Liver (tissue), 9 donors: ENCODE data around the gene LRRC4B. TPM values are rescaled to one million over a fixed set of nuclear protein-coding genes. Genes with fewer than 3 reads are reported as not detected.
A peak's percentile ranks its signal among the peaks of the same experiment; 100 is the strongest.

Experiments
- DNase-seq: peaks from one replicate; pipeline ENCODE4 v3.0.0-alpha.2; 2017; ENCODE audit warnings: low spot score
- H3K27ac ChIP-seq, 2 donors: one replicate each; pipeline ENCODE4 v1.7.0; 2013; ENCODE audit warnings: inconsistent platforms in 2 of 2, low read length in 2 of 2, control low read depth in 1 of 2, low read depth in 1 of 2, mild to moderate bottlenecking in 1 of 2
- H3K27me3 ChIP-seq, 4 donors: one replicate each; pipeline versions ENCODE4 v1.6.1 to v1.7.0; 2013; ENCODE audit warnings: low read length in 3 of 4, inconsistent platforms in 1 of 4, mild to moderate bottlenecking in 1 of 4, moderate library complexity in 1 of 4; ENCODE audit not compliant: control insufficient read depth in 4 of 4, insufficient read depth in 4 of 4
- H3K36me3 ChIP-seq, 4 donors: one replicate each; pipeline versions ENCODE4 v1.6.1 to v1.7.0; 2013; ENCODE audit warnings: low read length in 3 of 4, mild to moderate bottlenecking in 3 of 4, low read depth in 1 of 4, moderate library complexity in 1 of 4; ENCODE audit not compliant: control insufficient read depth in 4 of 4, insufficient read depth in 3 of 4
- H3K4me1 ChIP-seq, 4 donors: one replicate each; pipeline versions ENCODE4 v1.6.1 to v1.7.0; 2013; ENCODE audit warnings: low read length in 3 of 4, mild to moderate bottlenecking in 3 of 4, moderate library complexity in 1 of 4; ENCODE audit not compliant: control insufficient read depth in 4 of 4, insufficient read depth in 4 of 4
- H3K4me3 ChIP-seq, 3 donors: one replicate each; pipeline versions ENCODE4 v1.6.1 to v1.7.0; 2013; ENCODE audit warnings: low read length in 3 of 3, control low read depth in 1 of 3, low read depth in 1 of 3, mild to moderate bottlenecking in 1 of 3
- H3K9ac ChIP-seq, 2 donors: one replicate each; pipeline ENCODE4 v1.7.0; 2013; ENCODE audit warnings: low read length in 2 of 2, mild to moderate bottlenecking in 2 of 2, moderate library complexity in 2 of 2, control low read depth in 1 of 2, low read depth in 1 of 2
- H3K9me3 ChIP-seq, 4 donors: one replicate each; pipeline versions ENCODE4 v1.6.1 to v1.7.0; 2013; ENCODE audit warnings: low read length in 3 of 4; ENCODE audit not compliant: control insufficient read depth in 4 of 4
- ATF3 ChIP-seq: IDR thresholded peaks from 2 replicates; pipeline ENCODE4 v1.6.1; 2016; ENCODE audit warnings: antibody characterized with exemption
- CTCF ChIP-seq: fragments of 150-350 bp; IDR thresholded peaks from 2 replicates; pipeline ENCODE4 v1.5.1; 2017; ENCODE audit warnings: improper control_type of control experiment, low read depth, low read length; ENCODE audit not compliant: missing input control
- FOXA1 ChIP-seq: IDR thresholded peaks from 2 replicates; pipeline ENCODE4 v1.6.1; 2016; ENCODE audit warnings: antibody characterized with exemption
- FOXA2 ChIP-seq: IDR thresholded peaks from 2 replicates; pipeline ENCODE4 v1.6.1; 2016; ENCODE audit warnings: antibody characterized with exemption
- GABPA ChIP-seq, 2 donors: IDR thresholded peaks in 1 of 2; conservative IDR thresholded peaks in 1 of 2; 2 replicates each; pipeline ENCODE4 v1.6.1; 2016; ENCODE audit warnings: antibody characterized with exemption in 2 of 2, mild to moderate bottlenecking in 1 of 2, moderate library complexity in 1 of 2
- HNF4A ChIP-seq, 2 donors: conservative IDR thresholded peaks; 2 replicates each; pipeline ENCODE4 v1.6.1; 2016; ENCODE audit warnings: antibody characterized with exemption in 2 of 2, mild to moderate bottlenecking in 2 of 2
- HNF4G ChIP-seq: IDR thresholded peaks from 2 replicates; pipeline ENCODE4 v1.6.1; 2016; ENCODE audit warnings: antibody characterized with exemption
- JUND ChIP-seq, 2 donors: IDR thresholded peaks; 2 replicates each; pipeline ENCODE4 v1.6.1; 2016; ENCODE audit warnings: antibody characterized with exemption in 2 of 2
- MAX ChIP-seq: IDR thresholded peaks from 2 replicates; pipeline ENCODE4 v1.6.1; 2016; ENCODE audit warnings: antibody characterized with exemption
- NR2F2 ChIP-seq: IDR thresholded peaks from 2 replicates; pipeline ENCODE4 v1.6.1; 2016; ENCODE audit warnings: antibody characterized with exemption
- RAD21 ChIP-seq, 2 donors: IDR thresholded peaks; 2 replicates each; pipeline ENCODE4 v1.6.1; 2016; ENCODE audit warnings: antibody characterized with exemption in 2 of 2, mild to moderate bottlenecking in 2 of 2
- REST ChIP-seq: IDR thresholded peaks from 2 replicates; pipeline ENCODE4 v1.6.1; 2016; ENCODE audit warnings: antibody characterized with exemption, mild to moderate bottlenecking
- RXRA ChIP-seq, 2 donors: IDR thresholded peaks; 2 replicates each; pipeline ENCODE4 v1.6.1; 2017 to 2018; ENCODE audit warnings: antibody characterized with exemption in 2 of 2, mild to moderate bottlenecking in 1 of 2
- SP1 ChIP-seq: IDR thresholded peaks from 2 replicates; pipeline ENCODE4 v1.6.1; 2018; ENCODE audit warnings: antibody characterized with exemption, mild to moderate bottlenecking
- YY1 ChIP-seq: IDR thresholded peaks from 2 replicates; pipeline ENCODE4 v1.6.1; 2016; ENCODE audit warnings: antibody characterized with exemption, mild to moderate bottlenecking
- ZBTB33 ChIP-seq: IDR thresholded peaks from 2 replicates; pipeline ENCODE4 v1.6.1; 2016; ENCODE audit warnings: antibody characterized with exemption
- WGBS: extraction: QIAGEN DNeasy Blood & Tissue Kit; methylation state at CpG from one replicate; pipeline ENCODE4 v1.1.7; 2013; 5-methylcytosine and 5-hydroxymethylcytosine counted together
- polyA plus RNA-seq, 2 donors: library from polyadenylated mRNA; stranded (reverse) in 1 of 2; unstranded in 1 of 2; fragments of 200-250 nt in 1 of 2; fragments of >200 nt in 1 of 2; fragmentation: Nextera tagmentation in 1 of 2; extraction: Ambion mirVana in 1 of 2; gene quantifications; one replicate each; pipeline versions ENCODE4 v1.2.1 to v1.2.3, GENCODE V29; 2013 to 2015
- total RNA-seq, 2 donors: library from RNA; depleted of rRNA; stranded (reverse); fragments of >200 nt; gene quantifications; one replicate each; pipeline ENCODE4 v1.2.3, GENCODE V29; 2014
- donor health status: healthy.
- donor health status: healthy.
- donor health status: healthy.
- donor health status: healthy.
- donor health status: healthy.

Gene LRRC4B
- total and polyA plus RNA-seq, 4 donors: 0.11 to 1.1 (median 0.79) TPM

DNA sequence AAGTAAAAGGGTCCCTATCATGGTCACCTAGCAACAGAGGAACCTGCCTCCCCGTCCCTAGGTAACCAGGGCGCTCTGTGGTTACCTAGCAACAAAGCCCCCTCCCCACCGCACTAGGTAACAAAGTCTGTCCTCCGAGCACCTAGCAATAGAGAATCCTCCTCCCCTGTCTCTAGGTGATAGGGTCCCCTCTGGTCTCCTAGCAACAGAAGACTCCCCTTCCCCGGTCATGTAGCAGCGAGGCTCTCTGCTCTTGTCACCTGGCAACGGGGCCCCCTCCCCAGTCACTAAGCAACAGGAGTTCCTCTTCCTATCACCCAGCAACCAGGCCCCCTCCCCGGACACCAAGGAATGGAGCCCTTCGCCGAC, 57.6 kb downstream of the LRRC4B start:
- H3K27ac ChIP-seq: peak overlapping the region in 1 of 2 donors; percentile 89
- H3K9ac ChIP-seq: peak overlapping the region; percentile 15 to 21
- H3K27me3 ChIP-seq: no peaks in the 10 kb centered on the region
- no peaks in the 10 kb centered on the region for H3K36me3 ChIP-seq
- TF ChIP-seq NR2F2 (no peak), HNF4A (conservative IDR thresholded peaks at IDR 0.05) (no peak), MAX (no peak), JUND (IDR thresholded peaks at IDR 0.05) (no peak), RXRA (IDR thresholded peaks at IDR 0.05) (no peak), FOXA1 (no peak), REST (no peak), ZBTB33 (no peak), SP1 (no peak), HNF4G (no peak), YY1 (no peak), RAD21 (IDR thresholded peaks at IDR 0.05) (no peak), FOXA2 (no peak), GABPA (IDR thresholded peaks at IDR 0.05 in 1 of 2, conservative IDR thresholded peaks at IDR 0.05 in 1 of 2) (no peak), CTCF (no peak), ATF3 (no peak)
- H3K4me3 ChIP-seq: peak overlapping the region; percentile 54 to 73 (median 71)
- H3K4me1 ChIP-seq: peaks cover 10 to 26% (median 18%) of the 10 kb centered on the region in 4 donors
- 7% methylated on average over 10 of the region's 10 CpGs for WGBS
- no peak for DNase-seq
- H3K9me3 ChIP-seq: no peaks in the 10 kb centered on the region

GRCh38 chr19:50510121-50510670, 58.0 kb downstream of the LRRC4B start:
- H3K36me3 ChIP-seq: no peaks in the 10 kb centered on the region
- no peaks in the 10 kb centered on the region for H3K9me3 ChIP-seq
- H3K27ac ChIP-seq: no peak overlapping the region
- H3K9ac ChIP-seq: peak overlapping the region in 1 of 2 donors; percentile 15
- TF ChIP-seq RXRA (IDR thresholded peaks at IDR 0.05): no peak
- 59% methylated on average over 26 of the region's 26 CpGs for WGBS
- no peak for DNase-seq
- H3K4me3 ChIP-seq: peak overlapping the region; percentile 54 to 73 (median 71)
- no peaks in the 10 kb centered on the region for H3K27me3 ChIP-seq
- peaks cover 10 to 26% (median 18%) of the 10 kb centered on the region in 4 donors for H3K4me1 ChIP-seq
